ENCODE results near the gene ADAMTSL1.

Gene ADAMTSL1

DNA sequence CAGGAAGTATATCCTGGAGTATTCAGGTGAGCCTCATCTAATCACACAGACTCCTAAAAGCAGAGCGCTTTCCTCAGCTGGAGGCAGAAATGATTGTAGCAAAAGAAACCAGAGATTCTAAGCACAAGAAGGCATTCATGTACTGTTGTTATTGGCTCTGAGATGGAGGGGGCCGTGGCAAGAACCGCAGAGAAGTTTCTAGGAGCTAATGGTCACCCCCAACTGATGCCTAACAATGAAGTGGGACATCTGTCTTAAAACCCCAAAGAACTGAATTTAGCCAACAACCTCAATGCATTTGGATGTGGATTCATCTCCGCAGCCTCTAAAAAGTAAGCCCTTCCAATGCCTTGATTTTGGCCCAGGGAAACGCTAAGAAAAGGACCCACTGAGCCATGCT lies 76.3 kb downstream of the ADAMTSL1 start:
- no peak for DNase-seq (ENCODE audit: low spot score)

DNA sequence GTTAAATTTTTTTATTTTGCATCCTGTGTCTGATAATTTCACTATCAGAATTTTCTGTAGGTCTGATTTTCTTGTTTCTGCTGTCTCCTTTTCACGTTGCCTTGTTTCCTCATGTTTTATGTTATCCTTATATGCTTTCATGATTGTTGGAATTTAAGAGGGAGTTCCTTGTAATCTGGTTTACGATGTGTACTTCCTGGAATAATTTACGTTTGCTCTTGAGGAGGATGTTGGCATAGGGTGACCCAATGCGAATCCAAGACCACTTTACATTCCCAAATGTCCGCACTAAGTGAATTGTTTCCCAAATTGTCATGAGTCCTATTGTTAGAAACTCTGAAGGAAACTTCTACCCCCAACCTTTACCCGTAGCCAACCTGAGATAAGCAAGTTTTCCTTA lies 80.3 kb downstream of the ADAMTSL1 start:
- DNase-seq (ENCODE audit: low spot score) = no peak

DNA sequence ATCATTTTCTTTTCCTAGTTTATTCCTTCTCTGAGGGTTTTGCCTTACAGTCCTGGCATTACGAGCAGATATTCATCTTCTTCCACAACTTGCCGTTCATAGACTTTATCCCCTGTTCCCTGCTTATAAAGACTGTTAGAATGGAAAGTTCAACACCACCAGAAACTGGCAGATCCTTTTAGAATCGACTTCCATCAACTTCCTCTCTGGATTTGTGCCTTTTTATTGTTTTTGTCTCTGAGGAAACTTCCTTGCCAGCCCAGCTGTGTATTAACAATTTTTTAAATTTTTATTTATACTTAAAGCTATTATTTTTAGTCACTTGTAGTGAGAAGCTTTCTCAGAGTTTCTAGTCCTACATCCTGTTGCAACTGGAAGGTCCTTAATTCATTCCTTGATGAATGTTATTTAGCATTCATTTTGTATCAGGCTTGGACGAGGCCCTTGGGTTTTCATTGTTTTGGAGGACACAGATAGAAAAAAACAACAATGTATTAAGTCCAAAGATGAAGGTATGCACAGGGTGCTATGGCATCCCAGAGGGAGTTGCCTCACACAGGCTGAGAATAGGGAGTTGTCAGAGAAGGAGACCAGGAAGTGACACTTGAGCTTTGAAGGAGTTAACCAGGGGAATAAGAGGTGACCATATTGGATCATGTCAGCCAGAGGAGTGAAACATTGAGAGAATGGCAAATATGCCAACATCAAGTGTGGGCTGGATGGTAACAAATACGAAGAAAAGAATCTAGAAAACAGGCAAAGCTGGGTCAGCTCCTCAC lies 81.3 kb downstream of the ADAMTSL1 start:
- DNase-seq (ENCODE audit: low spot score) = no peak

DNA sequence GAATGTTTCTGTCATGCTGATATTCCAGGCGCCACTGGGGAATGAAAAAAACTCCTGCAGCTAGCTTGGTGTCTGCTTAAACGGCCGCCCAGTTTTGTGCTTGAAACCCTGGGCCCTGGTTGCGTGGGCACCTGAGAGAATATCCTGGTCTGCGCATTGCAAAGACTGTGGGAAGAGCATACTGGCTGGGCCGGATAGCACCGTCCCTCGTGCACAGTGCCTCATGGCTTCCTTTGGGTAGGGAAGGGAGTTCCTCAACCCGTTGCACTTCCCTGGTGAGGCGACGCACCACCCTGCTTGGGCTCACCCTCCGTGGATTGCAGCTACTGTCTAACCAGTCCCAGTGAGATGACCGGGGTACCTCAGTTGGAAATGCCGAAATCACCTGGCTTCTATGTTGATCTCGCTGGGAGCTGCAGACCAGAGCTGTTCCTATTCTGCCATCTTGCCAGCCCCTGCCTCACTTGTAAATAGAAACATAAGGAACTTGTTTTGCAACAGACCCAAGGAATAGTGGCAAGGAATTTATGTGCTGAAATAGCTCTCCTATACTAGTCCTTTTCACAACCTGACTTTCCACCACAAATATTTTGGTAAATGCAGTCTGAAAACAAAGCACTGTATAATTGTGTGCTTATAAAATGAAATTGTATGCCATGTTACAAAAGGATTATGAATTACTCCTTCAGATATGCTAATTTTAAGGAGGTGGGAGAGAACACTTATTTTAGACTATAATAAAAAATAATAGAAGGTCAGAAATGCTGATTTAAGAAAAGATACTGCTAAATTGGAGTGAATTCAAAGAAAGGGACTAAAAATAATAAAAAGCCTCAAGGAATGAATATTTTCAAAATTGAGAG lies 90.3 kb downstream of the ADAMTSL1 start:
- DNase-seq (ENCODE audit: low spot score) = no peak

DNA sequence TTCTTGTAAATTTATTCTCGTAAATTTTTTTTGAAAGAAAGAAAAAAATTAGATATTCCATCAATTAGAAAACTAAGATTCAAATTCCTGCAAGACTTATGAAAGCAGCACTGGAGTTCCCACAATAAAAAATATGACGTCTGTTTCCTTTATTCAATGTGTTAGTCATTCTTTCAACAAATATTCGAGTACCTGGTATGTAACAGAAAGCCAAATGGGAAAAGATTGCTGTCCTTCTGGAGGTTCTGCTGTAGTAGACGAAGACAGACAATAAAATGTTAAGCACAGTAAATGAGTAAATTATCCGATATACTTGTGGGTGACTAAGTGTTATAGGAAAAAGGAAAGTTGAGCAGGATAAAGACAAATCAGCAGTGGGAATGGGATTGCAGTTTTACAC lies 92.2 kb downstream of the ADAMTSL1 start:
- no peak for DNase-seq (ENCODE audit: low spot score)

DNA sequence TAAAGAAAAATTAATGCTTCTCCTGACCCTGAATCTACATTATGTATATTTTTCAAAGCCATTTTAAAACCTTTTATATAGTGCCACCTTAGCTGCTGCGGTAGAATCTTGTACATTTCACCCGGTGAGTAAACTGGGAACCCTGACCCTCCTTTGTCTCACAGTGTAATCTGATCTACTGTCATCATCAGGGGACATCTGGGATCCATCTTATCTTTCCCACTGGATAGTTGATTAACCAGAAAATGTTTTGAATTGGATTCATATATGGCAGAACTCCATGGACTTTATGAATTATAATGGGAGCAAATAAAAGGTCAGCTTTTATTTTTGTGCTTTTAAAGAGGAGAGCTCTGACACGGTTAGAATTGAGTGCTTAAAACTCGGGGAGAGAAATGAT lies 95.0 kb downstream of the ADAMTSL1 start:
- DNase-seq (ENCODE audit: low spot score) = no peak

DNA sequence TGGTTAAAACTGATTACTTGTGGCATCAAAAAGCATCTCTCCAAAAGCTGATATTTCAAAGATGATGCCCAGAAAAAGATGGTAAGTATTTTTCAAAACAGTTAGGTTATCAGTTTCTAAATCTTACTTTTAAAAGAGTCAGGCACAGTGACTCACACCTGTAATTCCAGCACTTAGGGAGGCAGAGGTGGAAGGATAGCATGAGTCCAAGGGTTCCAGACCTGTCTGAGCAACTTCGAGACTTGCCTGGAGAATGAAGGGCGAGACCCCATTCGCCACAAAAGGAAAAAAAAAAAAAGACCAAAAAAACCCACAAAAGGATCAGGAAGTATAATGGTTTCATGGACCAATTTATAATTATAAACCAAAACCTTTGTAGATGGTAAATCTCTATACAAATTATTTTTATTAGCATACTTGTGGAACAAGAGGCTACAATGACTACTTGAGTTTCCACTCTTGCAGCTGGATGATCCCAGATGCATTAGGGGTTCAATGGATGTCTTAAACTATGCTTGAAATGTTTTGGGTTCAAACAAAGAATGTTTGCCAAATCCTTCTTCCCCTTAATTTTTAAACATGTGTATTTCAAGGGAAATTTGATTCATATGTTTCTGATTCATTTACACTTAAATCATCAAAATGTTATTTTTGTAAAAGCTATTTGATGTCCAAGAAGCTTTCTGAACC lies 96.1 kb downstream of the ADAMTSL1 start:
- DNase-seq (ENCODE audit: low spot score) = no peak

DNA sequence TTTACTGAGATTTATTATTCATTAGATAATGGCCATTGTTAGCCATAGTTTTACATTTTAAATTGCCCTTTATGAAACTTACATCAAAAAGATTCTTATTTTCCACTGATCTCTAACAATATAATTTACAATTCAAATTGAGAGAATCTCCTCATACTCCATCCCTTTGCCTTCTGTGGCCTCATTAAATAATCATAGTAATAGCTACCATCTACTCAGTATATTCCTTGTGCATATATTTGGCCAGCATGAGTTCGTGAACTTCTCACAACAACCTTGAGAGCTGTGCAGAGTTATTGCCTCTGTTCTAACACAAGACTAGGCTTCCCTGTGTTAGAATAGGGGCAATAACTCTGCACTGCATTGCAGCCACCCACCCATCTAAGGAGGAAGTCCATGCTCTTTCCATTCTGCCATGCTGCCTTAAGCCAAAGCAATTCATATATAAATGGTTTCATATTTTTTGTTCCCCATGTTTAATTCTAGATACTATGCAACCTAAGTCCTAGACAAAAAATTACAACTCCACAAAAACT lies 99.1 kb downstream of the ADAMTSL1 start:
- DNase-seq (ENCODE audit: low spot score) = no peak

DNA sequence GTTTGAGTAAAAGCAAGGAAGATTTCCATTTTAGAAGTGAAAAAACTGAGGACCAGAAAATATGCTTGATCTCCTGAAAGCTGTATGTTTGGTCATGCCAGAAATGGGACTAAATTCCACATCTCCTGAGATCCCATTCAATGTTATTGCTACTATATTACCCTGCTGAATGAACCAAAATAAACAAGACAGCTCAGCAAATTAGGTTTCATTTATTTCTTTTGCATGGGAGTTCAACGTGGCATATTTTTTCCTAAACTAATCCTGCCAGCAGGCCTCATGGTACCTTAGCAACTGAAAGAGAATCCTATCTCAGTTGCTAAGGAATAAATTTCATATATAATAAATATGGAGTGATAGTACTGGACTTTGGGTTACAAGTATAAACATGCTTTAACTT lies 101.7 kb downstream of the ADAMTSL1 start:
- DNase-seq (ENCODE audit: low spot score) = no peak

DNA sequence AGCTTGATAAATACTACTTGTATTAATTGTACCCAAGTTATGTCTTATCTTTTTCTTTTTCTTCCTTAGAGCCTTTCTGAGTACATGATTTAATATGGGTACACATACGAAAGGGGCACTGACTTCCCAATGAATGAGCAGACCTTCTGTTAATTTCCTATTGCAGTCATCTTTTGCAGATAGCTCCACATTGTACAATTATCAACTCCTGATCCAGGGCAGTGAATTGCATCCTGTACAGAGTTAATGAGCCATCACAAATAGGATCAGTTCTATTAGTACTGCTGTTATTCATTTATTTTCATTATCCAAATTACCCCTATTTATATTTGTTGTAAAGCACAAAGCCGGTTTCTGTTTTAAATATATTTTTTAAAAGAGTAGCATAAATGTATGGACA lies 105.6 kb downstream of the ADAMTSL1 start:
- no peak for DNase-seq (ENCODE audit: low spot score)

DNA sequence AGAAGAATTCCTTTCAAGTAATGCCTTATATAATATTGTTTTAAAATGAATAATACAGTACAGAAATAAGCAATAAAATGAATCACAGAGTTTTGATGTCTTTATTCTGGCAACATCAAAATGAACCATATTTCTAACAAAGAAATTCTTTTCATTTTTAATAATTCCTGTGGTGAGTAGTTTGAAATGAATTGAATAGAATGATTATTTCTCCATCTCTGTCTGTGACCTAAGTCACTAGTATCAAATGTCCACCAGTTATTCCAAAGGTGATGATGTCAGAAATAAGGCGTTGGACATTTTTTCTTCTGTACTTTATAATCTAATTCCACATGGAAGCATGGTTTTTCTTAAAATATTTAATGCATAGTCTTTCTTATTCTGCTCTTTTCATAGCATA lies 106.2 kb downstream of the ADAMTSL1 start:
- no peak for DNase-seq (ENCODE audit: low spot score)

DNA sequence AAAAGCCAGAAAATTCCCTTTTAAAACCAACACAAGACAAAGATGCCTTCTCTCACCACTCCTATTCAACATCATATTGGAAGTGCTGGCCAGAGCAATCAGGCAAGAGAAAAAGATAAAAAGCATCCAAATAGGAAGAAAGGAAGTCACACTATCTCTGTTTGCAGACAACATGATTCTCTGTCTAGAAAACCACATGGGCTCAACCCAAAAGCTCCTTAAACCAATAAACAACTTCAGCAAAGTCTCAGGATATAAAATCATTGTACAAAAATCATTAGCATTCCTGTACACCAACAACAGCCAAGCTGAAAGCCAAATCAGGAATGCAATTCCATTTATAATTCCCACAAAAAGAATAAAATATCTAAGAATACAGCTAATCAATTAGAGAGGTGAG lies 112.0 kb downstream of the ADAMTSL1 start:
- DNase-seq (ENCODE audit: low spot score) = no peak

DNA sequence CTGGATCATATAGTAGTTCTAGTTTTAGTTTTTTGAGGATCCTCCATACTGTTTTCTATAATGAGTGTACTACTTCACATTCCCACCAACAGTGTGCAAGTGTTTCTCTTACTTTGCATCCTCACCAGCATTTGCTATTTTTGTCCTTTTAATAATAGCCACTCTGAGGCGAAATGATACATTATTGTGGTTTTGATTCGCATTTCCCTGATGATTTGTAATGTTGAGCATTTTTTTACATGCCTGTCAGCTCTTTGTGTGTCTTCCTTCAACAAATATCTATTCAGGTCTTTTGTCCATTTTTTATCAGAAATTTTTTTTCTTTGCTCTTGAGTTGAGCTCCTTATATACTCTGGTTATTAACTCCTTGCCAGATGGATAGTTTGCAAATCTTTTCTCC lies 114.0 kb downstream of the ADAMTSL1 start:
- DNase-seq (ENCODE audit: low spot score) = no peak

DNA sequence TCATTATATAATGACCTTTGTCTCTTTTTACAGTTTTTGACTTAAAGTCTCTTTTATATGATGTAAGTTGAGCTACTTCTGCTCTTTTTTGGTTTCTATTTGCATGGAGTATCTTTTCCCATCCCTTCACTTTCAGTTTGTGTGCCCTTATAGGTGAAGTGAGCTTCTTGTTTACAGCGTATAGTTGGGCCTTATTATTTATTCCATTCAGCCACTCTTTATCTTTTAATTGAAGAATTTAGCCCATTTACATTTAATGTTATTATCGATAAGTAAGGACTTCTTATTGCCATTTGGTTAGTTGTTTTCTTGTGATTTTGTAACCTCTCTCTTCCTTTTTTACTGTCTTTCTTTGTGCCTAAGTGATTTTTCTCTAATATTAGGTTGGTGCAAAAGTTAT lies 117.3 kb downstream of the ADAMTSL1 start:
- DNase-seq (ENCODE audit: low spot score) = no peak

DNA sequence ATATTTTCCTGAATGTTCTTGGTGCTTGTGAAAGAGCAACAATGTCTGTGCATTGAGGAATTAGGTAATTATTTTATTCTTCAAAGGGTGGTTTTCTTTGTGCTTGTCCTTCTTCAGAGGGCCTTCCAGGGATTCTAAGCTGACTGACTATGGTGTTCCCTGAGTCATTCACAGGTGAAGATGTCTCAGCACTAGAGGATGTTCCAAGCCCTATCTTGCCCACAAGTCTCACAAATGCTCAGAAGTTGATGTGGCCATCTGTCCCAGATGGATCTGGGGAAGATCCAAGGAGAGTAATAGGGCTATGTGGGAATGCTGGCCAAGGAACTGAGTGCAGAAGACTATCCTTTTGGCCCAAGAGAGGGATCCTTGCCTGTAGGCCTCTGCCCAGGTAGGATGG lies 120.9 kb downstream of the ADAMTSL1 start:
- DNase-seq (ENCODE audit: low spot score) = no peak

DNA sequence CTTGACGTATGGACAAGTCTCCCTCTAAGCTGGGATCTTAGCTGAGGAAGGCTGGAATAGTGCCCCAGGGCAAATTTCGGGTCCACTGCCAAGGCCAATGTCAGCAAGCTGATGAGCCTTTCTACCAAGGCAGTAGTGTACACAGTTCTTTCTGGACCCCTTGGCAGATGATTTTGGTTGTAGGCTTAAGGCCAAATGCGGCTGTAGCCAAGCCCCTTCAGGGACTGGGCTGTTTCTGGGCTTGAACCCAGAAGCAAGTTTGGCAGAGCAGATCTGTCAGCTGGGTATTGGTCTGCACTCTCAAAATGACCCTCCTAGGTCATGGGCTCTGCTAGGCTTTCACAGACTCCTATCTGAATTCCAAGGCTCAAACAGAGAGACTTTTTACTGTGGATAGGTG lies 121.6 kb downstream of the ADAMTSL1 start:
- DNase-seq (ENCODE audit: low spot score) = no peak

DNA sequence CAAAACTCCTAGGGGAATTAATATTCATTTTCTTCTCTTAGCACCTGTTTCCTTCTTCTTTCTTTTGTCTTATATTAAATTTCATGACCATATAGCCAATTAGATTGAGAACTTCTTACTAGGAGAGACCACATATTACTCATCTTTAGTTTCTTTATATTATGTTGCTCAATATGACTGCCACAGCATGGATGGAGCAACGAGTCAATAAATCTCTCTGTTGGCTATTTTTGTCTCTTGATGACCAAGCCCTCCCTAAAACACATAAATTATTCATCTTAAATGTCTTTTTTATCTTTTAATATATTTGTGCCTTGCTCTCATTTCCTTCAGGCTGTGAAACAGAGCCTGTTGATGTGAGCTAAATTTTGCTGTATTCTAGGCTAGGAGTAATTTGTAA lies 123.0 kb downstream of the ADAMTSL1 start:
- no peak for DNase-seq (ENCODE audit: low spot score)

DNA sequence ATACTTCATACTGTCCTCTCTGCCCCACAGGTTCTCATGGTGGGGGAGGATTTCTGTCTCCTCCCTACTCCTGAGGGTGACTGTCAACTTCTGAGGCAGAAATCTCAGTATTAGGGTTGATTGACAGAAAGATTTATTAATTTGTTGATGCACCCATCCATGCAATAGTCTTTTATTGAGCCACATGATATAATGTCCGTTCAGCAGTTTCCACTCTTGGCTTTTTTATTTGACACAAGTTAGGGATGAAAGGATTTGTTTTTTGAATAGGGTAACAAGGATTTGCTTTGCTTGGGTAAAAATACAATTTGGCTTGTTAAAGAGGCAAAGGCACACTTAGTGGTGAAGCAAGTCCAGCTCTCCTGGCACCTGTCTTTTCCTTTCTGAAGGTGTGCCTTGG lies 125.0 kb downstream of the ADAMTSL1 start:
- no peak for DNase-seq (ENCODE audit: low spot score)

DNA sequence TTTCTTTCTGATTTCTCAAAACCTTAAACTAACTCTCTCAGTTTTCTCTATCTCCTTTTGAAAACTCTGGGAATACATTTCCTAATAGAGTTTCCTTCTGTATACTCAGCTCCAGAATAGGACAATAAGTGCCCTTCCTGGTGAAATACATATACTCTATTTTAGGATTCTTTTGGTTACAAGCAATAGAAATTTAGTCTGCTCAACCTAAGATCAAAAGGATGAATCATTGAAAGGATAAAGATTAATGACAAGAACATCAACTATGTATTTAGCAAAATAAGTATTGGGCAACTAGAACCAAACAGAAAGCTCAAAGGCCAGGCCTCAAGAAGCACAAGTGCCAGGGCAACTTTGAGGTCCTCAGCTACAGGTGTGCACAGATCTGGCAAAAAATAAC lies 127.1 kb downstream of the ADAMTSL1 start:
- no peak for DNase-seq (ENCODE audit: low spot score)

DNA sequence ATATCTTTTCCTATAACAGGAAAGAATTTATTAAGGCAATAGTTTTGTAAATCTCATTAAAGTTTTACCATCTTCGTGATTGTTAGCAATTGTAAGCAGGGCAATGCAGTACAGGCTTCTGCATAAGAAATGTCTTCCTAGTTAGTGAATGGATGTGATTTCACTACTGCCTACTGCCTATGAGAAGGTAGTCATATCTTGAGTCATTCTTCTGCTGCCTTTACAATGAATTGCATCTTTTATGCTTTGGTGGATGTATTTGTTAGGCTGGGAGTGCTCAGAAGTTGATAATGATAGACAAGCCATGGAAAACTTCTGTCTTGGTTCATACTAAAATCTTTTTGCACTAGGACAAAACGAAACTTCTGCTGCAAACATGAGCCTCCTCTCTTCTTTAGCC lies 128.0 kb downstream of the ADAMTSL1 start:
- no peak for DNase-seq (ENCODE audit: low spot score)

DNA sequence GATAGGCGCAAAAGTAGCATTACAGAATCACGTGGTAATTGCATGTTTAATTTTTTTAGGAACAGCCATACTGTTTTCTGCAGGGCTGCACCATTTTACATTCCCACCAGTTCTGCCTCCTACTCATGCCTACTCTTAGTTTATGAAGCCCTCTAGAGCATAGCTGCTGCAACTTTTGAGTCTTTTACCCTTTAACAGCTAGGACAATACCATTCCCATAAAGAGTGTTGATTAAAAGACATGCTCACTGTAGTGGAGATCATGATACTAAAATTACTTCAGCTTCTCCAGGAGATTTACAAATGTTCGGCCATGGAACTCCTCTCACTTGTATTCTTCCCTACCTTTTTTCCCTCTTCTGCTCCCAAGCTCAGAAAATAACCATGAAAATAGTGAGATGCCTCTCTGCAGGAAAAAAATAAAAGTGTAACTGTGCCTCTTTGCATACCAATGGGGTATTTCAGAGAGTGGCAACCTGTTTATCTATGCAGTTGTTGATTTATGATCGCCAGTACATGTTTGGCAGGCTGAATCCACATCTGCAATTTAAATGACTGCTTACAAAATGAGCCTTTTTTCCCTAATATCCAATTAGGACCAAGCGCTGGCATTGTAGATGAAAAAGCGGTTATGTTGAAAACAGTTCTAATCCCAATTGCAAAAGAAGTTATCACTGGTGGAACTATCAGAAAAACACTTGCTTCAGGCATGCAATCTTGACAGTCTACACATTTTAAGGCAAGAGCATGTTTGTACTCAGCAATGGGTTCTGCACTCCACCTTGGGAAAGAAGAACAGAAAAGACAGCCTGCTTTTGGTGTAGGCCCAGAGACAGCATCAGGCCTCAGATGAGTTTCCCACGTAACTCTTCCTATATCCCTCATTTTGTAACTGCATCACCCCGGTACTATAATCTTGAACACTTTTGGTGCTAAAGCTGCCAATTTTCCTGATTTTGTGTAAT lies 131.1 kb downstream of the ADAMTSL1 start:
- no peak for DNase-seq (ENCODE audit: low spot score)

Data from hematopoietic multipotent progenitor cell treated with erythropoietin and hydrocortisone succinate and interleukin-3 and kit ligand, for 15 days (in vitro differentiated cells).